GDM1 (cell line): ENCODE measurements around the gene MFAP5.
"Not testable (repeated sequence)": the region's sequence is repeated elsewhere in the genome, so short reads cannot be mapped to it uniquely, and the experiment has no call there.

Experiments used
- DNase-seq: peaks from one replicate; lab custom pipeline; 2025; lab: John Stamatoyannopoulos, UW

Gene MFAP5

DNA sequence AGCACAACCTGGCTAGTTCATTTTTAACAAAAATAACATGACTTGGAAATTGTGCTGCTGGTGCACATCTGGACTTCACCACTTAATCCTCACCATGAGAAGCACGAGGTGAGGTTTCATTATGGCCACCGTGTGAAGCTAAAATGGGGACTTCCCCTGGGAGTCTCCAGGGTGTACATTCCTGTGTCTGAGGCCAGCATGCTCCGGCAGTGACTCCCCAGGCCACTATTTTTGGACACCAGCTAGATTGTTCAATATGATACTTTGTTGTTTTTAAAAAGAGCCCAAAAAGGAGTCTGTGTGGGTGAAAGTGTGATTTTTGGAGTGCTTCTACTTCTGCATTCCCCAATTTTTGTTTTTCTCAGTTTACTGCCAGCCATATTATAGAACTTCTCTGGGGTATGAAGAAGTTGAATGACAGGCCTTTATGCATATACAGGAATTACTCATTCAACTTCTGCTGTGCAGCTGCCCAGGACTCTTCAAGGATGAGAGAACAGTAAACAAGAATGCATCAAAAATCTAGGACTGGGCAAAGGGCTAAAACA, 33.1 kb downstream of the MFAP5 start:
- DNase-seq = no peak

DNA sequence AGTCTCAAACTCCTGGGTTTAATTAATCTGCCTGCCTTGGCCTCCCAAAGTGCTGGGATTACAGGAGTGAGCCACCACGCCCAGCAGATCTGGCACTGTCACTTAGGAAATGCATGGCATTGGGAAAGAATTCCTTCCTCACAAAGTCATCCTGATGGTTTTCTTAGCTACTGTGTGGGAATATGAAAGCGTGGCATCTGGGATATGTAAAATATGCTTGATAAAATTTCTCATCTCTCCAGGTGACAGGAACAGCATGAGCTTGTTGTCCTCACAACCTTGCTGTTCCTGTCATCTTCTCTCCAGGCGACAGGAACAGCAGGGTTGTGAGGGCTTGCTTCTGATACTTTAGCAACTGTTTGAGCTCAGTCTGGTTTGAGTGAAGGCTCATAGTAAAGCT, 33.9 kb downstream of the MFAP5 start:
- no peak for DNase-seq

GRCh38 chr12:8624750-8625149, 37.9 kb downstream of the MFAP5 start:
- DNase-seq = not testable (repeated sequence)

- DNase-seq = no peak
Measured at GRCh38 chr12:8622646-8623045, 40.0 kb downstream of the MFAP5 start.

DNA sequence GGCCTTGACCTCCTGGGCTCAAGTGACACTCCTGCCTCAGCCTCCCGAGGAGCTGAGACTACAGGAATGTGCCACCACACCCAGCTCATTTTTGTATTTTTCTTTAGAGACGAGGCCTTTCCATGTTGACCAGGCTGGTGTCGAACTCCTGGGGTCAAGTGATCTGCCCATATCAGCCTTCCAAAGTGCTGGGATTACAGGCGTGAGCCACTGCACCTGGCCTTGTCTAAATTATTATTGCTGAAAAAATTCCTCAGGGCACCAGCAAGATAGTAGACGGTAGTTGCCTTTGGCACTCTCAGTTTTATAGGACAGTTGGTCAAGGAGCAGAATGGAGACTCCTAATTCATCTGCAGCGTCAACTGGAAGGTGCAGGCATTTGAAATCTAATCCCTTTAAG, 47.4 kb downstream of the MFAP5 start:
- DNase-seq = no peak

DNA sequence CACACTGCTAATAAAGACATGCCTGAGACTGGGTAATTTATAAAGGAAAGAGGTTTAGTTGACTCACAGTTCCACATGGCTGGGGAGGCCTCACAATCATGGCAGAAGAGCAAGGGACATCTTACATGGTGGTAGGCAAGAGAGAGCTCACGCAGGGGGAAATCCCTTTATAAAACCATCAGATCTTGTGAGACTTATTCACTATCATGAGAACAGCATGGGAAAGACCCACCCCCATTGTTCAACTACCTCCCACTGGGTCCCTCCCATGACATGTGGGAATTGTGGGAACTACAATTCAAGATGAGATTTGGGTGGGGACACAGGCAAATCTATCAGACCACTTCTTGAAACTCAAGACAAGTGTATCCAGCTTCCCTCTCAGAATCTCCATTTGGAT, 48.7 kb downstream of the MFAP5 start:
- DNase-seq = not testable (repeated sequence)

GRCh38 chr12:8612629-8613028, 50.0 kb downstream of the MFAP5 start, which contains the start of gene AICDA:
Gene AICDA, minus strand, starts transcription at chr12:8612859. Its CDS starts 92 bp downstream, at chr12:8612767.
- DNase-seq = no peak

DNA sequence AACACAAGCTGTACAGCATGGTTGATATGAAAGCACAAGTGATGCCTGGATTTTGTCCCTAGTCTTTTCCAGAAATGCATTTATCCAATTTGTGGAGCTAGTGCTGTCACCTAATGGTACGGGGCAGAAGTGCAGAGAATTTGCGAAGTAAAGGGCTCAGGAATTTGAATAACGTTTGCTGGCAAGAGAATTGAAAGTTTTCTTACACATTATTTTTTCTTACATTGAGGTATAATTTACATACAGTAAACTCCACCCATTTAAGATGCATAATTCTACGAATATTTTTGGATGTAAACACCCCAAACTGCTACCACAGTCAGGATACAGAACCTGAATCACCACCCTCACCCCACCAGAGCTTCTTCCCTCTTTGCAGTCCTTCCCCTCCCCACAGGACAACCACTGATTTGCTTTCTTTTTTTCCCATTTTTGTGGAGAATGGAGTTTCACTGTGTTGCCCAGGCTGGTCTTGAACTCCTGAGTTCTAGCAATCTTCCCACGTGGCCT, 53.5 kb downstream of the MFAP5 start:
- peak; percentile 1 for DNase-seq

- no peak for DNase-seq
Measured at GRCh38 chr12:8606890-8607289, 55.7 kb downstream of the MFAP5 start.

- no peak for DNase-seq
Measured at GRCh38 chr12:8605057-8605456, 57.6 kb downstream of the MFAP5 start.

DNA sequence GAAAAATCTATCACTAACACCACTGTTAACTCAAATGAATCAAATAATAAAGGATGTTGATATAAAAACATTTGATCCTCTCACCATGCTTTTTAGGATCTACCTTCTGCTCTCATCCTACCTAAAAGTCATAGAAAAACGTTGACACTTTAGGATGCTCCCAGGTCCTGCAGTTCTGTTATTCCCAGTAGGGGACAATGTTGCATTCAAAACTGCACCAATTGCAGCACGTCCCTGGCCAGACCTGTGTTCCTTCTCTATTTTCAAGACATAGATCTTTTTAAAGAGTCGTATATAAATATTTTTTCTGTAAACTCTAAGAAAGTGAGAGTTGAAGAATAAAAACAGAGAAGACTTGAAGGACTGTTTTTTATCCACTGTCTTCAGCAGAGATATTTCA, 58.8 kb downstream of the MFAP5 start:
- no peak for DNase-seq

GRCh38 chr12:8603286-8603685, 59.3 kb downstream of the MFAP5 start:
- no peak for DNase-seq

DNA sequence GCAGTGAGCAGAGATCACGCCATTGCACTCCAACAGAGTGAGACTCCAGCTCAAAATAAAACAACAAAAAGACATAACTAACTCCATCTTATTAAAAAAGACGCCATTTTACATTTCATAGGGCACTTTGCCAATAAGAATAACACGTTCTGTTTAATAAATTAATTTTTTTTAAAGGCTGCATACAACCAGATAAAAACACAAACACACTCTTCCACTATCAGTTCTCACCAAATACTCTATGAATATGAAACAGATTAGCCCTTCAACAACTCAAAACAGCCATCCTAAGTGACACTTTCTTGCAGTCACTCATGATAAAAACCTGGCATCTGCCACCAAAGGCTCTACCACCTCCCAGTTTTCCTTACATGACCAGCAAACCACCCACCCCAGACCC, 66.1 kb downstream of the MFAP5 start:
- DNase-seq = no peak
